Stomach smooth muscle (tissue), 2 donors: ENCODE results near the gene SPIRE2.
"Not testable (repeated sequence)": the region's sequence is repeated elsewhere in the genome, so short reads cannot be mapped to it uniquely, and the experiment has no call there.

Experiments
- H3K27ac ChIP-seq: one replicate; pipeline ENCODE4 v1.7.0; 2013; ENCODE audit warnings: mild to moderate bottlenecking, low read length, inconsistent platforms
- H3K27me3 ChIP-seq, 2 donors: one replicate each; pipeline ENCODE4 v1.7.0; 2013; ENCODE audit warnings: low read length in 2 of 2; ENCODE audit not compliant: insufficient read depth in 2 of 2, control insufficient read depth in 1 of 2
- H3K36me3 ChIP-seq, 2 donors: one replicate each; pipeline ENCODE4 v1.7.0; 2013; ENCODE audit warnings: low read length in 2 of 2; ENCODE audit not compliant: control insufficient read depth in 2 of 2, insufficient read depth in 2 of 2
- H3K4me1 ChIP-seq: one replicate; pipeline ENCODE4 v1.7.0; 2013; ENCODE audit warnings: low read length; ENCODE audit not compliant: control insufficient read depth, insufficient read depth
- H3K4me3 ChIP-seq, 2 donors: one replicate each; pipeline ENCODE4 v1.7.0; 2013; ENCODE audit warnings: low read length in 2 of 2
- H3K9ac ChIP-seq, 2 donors: one replicate each; pipeline ENCODE4 v1.7.0; 2013; ENCODE audit warnings: low read length in 2 of 2, mild to moderate bottlenecking in 1 of 2
- H3K9me3 ChIP-seq, 2 donors: one replicate each; pipeline ENCODE4 v1.7.0; 2013; ENCODE audit warnings: low read length in 2 of 2; ENCODE audit not compliant: control insufficient read depth in 2 of 2
- donor health status: healthy.
- donor health status: Pancreatic carcinoma.

SPIRE2 gene

DNA sequence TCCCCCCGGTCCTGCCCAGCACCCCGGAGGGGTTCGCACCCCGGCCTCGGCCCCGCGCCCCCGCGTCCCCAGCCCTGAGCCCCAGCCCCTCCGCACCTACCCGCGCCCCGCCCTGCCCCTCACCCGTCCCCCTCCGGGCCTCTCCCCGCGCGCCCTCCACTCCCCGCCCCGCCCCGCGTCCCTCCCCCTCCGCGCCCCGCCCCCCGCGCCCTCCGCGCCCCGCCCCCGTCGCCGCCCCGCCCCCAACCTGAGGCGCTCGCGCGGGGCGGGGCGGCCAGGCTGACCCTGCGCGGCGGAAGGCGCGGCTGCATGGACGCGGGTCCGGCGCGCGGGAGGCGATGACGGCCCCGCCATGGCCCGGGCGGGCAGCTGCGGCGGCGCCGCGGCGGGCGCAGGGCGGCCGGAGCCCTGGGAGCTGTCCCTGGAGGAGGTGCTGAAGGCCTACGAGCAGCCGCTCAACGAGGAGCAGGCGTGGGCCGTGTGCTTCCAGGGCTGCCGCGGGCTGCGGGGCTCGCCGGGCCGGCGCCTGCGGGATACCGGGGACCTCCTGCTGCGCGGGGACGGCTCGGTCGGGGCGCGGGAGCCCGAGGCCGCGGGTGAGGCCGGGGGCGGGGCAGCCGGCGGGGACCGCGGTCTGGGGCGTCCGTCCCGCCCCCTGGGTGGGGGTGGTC, at the start of gene SPIRE2:
Gene SPIRE2, plus strand, starts transcription at position 277 of the 671 bp plus-strand sequence. Its CDS starts 76 bp downstream, at position 353.
- H3K36me3 ChIP-seq, result no peaks in the 10 kb centered on the region
- peak within 1 kb of the TSS in 1 of 2 donors; percentile 29 for H3K9ac ChIP-seq
- H3K4me3 ChIP-seq, result peak within 1 kb of the TSS; percentile 59 to 61
- H3K27ac ChIP-seq, result no peak within 1 kb of the TSS
- H3K4me1 ChIP-seq, result peaks cover 14% of the 10 kb centered on the region
- no peaks in the 10 kb centered on the region for H3K9me3 ChIP-seq
- H3K27me3 ChIP-seq, result no peaks in the 10 kb centered on the region

DNA sequence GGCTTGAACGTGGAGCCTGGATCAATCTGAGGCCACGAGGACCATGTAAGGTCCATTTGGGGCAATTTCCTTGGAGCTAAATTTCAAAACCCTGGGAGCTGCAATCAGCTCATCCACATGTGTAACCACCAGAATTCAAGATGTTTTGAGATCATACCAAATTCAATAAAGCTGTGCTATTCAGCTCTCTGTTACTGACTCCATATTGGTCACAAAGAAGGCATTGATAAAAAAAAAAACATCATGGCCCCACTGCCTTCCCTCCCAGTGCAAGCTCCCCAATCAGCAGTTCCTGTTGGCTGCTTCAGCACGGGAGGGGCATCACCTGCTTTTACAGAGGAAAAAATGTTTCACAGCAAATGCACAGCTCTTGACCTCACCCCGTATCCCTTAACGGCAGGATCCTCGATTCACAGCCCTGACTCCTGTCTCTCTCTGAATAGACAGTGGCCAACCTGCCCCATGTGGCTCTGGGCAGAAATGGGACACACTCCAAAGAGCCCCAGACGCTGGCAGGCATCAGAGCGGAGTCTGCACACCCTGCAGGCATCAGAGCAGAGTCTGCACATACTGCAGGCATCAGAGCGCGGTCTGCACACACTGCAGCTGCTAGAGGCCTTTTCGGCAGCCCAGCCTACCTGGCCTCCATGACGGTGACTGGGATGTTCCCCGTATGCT, 48.9 kb upstream of the SPIRE2 start:
- no peaks in the 10 kb centered on the region for H3K9me3 ChIP-seq
- H3K27me3 ChIP-seq, result no peaks in the 10 kb centered on the region
- H3K27ac ChIP-seq, result no peak overlapping the region
- H3K36me3 ChIP-seq, result no peaks in the 10 kb centered on the region
- no peaks in the 10 kb centered on the region for H3K4me1 ChIP-seq
- H3K4me3 ChIP-seq, result no peak overlapping the region
- H3K9ac ChIP-seq, result no peak overlapping the region

DNA sequence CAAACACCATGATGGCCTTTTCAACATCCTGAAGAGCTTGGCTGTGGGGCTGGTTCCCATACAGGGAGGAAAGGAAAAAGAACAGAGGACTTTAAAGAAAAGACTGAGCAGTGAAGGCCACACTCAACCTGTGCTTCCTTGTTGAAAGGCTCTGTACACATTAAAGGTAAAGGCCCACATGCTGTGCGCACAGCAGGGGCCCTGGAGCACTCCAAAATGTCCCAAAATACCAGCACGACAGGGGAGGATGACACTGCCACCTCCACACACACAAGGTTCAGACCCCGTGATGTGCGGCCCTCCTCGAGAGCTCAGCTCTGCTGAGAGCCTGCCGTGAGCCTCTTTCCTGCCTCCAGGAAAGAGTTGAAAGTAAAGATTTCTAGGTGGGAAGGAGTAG, 48.4 kb upstream of the SPIRE2 start:
- Histone ChIP-seq H3K9me3 (no peaks in the 10 kb centered on the region), H3K9ac (no peak overlapping the region), H3K27me3 (no peaks in the 10 kb centered on the region), H3K27ac (no peak overlapping the region), H3K36me3 (no peaks in the 10 kb centered on the region), H3K4me1 (no peaks in the 10 kb centered on the region), H3K4me3 (no peak overlapping the region)

- no peak overlapping the region for H3K4me3 ChIP-seq
- H3K9me3 ChIP-seq, result no peaks in the 10 kb centered on the region
- H3K36me3 ChIP-seq, result no peaks in the 10 kb centered on the region
- H3K4me1 ChIP-seq, result no peaks in the 10 kb centered on the region
- H3K27me3 ChIP-seq, result no peaks in the 10 kb centered on the region
- no peak overlapping the region for H3K9ac ChIP-seq
- H3K27ac ChIP-seq, result no peak overlapping the region
Observed at GRCh38 chr16:89782489-89782888, 45.8 kb upstream of the SPIRE2 start.

GRCh38 chr16:89783952-89784351, 44.3 kb upstream of the SPIRE2 start:
- not testable (repeated sequence) for H3K9ac ChIP-seq, H3K36me3 ChIP-seq, H3K27ac ChIP-seq, H3K4me3 ChIP-seq, H3K27me3 ChIP-seq, H3K4me1 ChIP-seq, H3K9me3 ChIP-seq

- Histone ChIP-seq H3K9ac (no peak overlapping the region), H3K9me3 (no peaks in the 10 kb centered on the region), H3K4me1 (no peaks in the 10 kb centered on the region), H3K27me3 (no peaks in the 10 kb centered on the region), H3K4me3 (no peak overlapping the region), H3K27ac (no peak overlapping the region), H3K36me3 (no peaks in the 10 kb centered on the region)
Observed at GRCh38 chr16:89784406-89784805, 43.9 kb upstream of the SPIRE2 start.

- no peaks in the 10 kb centered on the region for H3K36me3 ChIP-seq
- no peaks in the 10 kb centered on the region for H3K9me3 ChIP-seq
- no peaks in the 10 kb centered on the region for H3K27me3 ChIP-seq
- H3K27ac ChIP-seq, result no peak overlapping the region
- H3K4me1 ChIP-seq, result no peaks in the 10 kb centered on the region
- no peak overlapping the region for H3K9ac ChIP-seq
- H3K4me3 ChIP-seq, result no peak overlapping the region
Observed at GRCh38 chr16:89785523-89786155, 42.6 kb upstream of the SPIRE2 start.

- no peak overlapping the region for H3K4me3 ChIP-seq
- no peaks in the 10 kb centered on the region for H3K4me1 ChIP-seq
- H3K9me3 ChIP-seq, result no peaks in the 10 kb centered on the region
- H3K9ac ChIP-seq, result no peak overlapping the region
- H3K27me3 ChIP-seq, result no peaks in the 10 kb centered on the region
- no peak overlapping the region for H3K27ac ChIP-seq
- H3K36me3 ChIP-seq, result no peaks in the 10 kb centered on the region
Observed at GRCh38 chr16:89786474-89787364, 41.6 kb upstream of the SPIRE2 start.

DNA sequence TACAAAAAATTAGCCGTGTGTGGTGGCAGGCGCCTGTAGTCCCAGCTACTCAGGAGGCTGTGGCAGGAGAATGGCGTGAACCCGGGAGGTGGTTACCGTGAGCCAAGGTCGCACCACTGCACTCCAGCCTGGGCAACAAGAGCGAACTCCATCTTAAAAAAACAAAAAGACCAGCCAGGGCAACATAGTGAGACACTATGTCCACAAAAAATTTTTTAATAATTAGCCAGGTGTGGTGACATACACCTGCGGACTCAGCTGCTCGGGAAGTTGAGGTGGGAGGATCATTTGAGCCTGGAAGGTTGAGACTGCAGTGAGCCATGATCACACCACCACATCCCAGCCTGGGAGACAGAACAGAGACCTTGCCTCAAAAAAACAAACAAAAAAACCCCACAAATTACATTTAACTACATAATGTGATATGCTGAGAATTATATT, 40.9 kb upstream of the SPIRE2 start:
- Histone ChIP-seq H3K36me3 (no peaks in the 10 kb centered on the region), H3K27ac (no peak overlapping the region), H3K4me3 (no peak overlapping the region), H3K4me1 (no peaks in the 10 kb centered on the region), H3K27me3 (no peaks in the 10 kb centered on the region), H3K9ac (no peak overlapping the region), H3K9me3 (no peaks in the 10 kb centered on the region)

DNA sequence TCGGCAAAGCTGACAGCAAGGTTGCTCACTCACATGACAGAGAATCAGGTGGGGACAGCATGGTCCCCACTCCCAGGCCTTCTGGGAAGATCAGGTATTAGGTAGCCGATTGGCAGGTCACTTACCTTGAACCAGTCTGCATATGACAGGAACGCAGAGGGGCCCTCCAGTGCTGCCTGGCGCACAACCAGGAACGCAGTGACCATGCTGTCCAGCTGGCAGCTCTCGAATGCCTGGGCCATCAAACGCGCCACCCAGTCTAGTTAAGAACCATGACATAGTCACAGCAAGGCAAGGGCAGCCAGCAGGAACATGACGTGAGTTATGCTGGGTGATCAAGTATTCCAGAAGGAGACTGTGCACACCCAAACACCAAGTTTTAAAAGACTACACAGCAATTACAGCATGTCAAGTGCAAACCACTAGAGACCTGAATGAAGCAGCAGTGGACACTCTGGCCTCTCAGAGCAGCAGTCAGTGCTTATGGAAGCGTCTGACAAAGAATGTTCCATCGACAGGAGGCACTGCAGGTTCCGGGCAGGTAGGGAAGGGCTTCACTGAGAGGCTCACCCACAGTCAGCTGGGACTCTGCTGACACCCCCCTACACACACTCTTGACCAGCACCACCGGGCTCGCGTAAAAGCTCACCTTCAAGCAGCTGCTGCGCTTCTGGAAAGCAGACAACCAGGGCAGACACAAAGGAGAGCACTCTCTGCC, 36.8 kb upstream of the SPIRE2 start:
- H3K36me3 ChIP-seq, result no peaks in the 10 kb centered on the region

More for the DNA sequence above, 36.8 kb upstream of the SPIRE2 start:
- H3K9ac ChIP-seq, result no peak overlapping the region
- no peak overlapping the region for H3K4me3 ChIP-seq
- H3K27me3 ChIP-seq, result no peaks in the 10 kb centered on the region
- no peak overlapping the region for H3K27ac ChIP-seq
- H3K9me3 ChIP-seq, result no peaks in the 10 kb centered on the region
- no peaks in the 10 kb centered on the region for H3K4me1 ChIP-seq
